ENCODE results near the gene ZNF609.

DNA sequence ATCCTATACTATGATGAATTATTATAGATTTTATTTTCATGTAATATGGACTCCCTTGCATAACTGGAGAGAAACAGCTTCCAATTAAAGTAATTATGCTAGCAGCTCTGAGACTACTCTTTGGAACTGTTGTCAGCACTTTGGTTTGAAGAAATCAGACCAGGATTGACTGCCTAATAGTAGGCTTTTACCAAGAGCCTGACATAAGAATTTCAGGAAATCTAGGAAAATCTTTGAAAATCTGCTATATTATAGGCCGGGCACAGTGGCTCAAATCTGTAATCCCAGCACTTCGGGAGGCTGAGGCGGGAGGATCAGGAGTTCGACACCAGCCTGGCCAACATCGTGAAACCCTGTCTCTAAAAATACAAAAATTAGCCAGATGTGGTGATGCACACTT, 62.9 kb downstream of the ZNF609 start:
- TF ChIP-seq, protein P1, sequence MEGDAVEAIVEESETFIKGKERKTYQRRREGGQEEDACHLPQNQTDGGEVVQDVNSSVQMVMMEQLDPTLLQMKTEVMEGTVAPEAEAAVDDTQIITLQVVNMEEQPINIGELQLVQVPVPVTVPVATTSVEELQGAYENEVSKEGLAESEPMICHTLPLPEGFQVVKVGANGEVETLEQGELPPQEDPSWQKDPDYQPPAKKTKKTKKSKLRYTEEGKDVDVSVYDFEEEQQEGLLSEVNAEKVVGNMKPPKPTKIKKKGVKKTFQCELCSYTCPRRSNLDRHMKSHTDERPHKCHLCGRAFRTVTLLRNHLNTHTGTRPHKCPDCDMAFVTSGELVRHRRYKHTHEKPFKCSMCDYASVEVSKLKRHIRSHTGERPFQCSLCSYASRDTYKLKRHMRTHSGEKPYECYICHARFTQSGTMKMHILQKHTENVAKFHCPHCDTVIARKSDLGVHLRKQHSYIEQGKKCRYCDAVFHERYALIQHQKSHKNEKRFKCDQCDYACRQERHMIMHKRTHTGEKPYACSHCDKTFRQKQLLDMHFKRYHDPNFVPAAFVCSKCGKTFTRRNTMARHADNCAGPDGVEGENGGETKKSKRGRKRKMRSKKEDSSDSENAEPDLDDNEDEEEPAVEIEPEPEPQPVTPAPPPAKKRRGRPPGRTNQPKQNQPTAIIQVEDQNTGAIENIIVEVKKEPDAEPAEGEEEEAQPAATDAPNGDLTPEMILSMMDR (IDR thresholded peaks at IDR 0.05 in 4 of 5, conservative IDR thresholded peaks at IDR 0.05 in 1 of 5), result no peak
- TF ChIP-seq POLR2A (IDR thresholded peaks at IDR 0.05), result no peak

All from gastrocnemius medialis (tissue), 4 donors.